HG03196 (cell line): Measurements from ENCODE around the gene SEMA3B.
"Not testable (repeated sequence)": the region's sequence is repeated elsewhere in the genome, so short reads cannot be mapped to it uniquely, and the experiment has no call there.

ENCODE experiments used
- ATAC-seq: cut with Tn5 transposase; IDR thresholded peaks from one replicate; pipeline ENCODE4 v1.9.1; 2021; ENCODE audit not compliant: unreplicated experiment

SEMA3B gene

DNA sequence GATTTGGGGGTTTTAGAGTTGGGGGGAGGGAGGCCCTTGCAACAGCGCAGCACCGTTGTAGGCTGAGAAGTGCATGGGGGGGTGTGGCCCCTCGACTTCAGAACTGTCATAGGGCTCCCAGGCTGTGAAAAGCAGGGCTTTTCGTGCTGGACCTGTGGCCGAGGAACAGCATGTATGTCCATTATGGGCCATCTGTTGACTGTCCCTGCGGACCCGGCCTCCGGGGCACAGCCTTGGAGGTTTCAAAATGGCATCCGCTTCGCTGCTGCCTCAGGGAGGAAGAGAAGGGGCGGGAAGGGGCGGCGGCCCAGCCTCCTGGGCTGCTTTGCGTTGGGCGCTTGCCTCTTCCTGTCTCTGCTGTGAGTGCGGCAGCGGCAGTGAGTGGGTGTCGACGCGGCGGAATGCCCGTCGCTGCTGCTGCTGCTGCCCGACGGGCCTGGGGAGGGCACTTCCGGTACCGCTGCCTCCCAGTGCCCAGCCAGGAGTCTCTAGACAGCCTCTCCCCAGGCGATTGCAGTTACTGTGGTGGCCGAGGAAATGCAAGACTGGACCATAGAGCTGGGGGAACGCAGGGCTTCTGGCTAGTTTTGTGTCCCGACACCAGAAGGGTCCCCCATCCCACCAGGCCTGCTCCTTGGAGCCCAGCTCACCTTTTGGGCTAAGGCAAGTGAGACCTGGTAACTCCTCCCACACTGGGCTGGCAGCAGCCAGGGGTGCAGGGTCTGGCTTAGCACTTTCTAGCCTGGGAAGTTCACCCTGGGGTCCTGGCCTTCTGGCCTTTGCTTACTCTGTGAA, 31.0 kb upstream of the SEMA3B start:
- ATAC-seq = peak; percentile 32

- no peak for ATAC-seq
Measured at GRCh38 chr3:50238549-50239026, 30.4 kb upstream of the SEMA3B start.

DNA sequence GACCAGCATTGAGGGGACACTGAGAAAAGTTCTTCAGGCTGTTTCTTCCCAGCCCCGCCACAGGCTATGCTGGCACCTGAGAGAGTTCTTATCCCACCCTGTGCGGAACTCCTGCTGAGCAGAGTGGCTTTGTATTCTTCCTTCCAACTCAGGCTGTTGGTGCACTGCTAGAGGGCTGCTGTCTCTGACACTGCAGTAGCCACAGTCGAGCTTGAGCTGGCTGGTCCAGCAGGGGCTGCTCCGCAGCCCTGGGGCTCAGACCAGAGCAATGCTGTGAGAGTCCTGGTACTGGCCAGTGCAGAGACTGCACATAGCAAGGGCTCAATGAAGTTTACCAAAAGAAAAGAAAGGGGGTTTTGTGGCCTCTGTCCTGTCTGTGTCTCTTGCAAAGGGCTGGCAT, 29.3 kb upstream of the SEMA3B start:
- no peak for ATAC-seq

DNA sequence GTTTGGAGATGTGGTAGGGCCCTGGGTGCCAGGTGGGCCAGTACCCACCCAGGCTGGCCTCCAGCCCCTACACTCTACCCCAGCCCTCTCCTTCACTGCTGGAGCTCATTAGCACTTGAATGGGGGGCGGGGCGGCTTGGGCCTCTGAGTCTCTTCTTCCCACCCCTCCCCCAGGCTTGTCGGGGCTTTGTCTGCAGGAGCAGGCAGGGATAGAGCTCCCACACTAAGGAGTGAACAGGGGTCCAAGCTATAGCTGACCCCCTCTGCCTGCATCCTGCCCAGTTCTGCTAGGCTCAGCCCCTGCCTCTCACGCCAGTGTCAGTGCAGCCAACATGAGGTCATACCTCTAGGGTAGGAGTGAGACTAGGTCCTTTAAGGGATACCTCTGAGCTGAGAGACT, 27.8 kb upstream of the SEMA3B start:
- ATAC-seq = no peak

DNA sequence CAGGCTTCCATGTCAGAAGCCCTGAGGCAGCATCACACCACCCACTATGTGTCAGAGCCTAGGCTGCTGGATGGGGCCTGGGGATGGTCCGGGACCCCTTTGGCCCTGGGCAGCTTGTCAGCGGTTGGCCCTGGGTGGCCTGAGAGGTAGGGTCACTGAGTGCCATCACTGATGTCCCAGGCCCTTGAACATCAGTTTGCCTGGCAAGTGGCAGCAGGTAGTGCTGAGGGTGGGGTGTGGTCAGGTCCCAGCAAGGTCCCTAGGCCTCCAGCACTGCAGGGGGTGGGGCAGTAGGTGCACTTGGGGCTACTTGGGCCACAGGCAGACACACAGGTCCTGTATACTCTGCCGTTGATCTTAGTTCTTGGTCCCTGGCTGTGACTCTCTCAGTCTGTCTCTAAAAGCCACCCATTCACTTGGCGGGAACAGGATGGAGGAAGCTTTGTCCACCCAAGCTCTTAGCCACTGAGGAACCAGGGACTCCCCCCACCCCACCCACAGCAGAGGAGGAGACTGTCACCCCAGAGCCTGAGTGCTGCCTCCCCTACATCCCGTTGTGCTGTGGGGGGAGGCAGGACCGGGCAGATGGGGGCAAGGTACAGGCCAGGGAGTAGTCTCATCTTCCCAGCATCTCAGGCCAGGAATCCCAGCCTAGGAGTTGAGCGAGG, 27.1 kb upstream of the SEMA3B start:
- no peak for ATAC-seq

DNA sequence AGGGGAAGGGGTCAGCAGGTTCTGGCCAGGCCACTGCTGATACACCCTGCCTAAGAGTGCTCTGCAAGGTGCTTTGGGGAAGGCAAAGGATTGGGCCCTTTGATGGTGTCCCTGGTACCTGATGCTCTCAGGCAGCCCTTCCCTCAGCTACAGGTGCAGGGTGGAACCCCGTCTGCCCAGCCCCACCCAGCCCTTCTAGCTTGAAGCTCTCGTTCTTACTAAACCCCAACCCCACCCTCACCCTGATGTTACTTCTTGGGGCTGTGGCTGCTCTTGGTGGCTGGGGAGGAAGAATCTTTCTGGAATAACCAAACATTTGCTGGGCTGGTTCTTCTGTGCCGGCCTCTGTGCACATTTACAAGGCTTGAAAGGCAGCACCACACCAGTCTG, 26.6 kb upstream of the SEMA3B start:
- ATAC-seq = no peak

DNA sequence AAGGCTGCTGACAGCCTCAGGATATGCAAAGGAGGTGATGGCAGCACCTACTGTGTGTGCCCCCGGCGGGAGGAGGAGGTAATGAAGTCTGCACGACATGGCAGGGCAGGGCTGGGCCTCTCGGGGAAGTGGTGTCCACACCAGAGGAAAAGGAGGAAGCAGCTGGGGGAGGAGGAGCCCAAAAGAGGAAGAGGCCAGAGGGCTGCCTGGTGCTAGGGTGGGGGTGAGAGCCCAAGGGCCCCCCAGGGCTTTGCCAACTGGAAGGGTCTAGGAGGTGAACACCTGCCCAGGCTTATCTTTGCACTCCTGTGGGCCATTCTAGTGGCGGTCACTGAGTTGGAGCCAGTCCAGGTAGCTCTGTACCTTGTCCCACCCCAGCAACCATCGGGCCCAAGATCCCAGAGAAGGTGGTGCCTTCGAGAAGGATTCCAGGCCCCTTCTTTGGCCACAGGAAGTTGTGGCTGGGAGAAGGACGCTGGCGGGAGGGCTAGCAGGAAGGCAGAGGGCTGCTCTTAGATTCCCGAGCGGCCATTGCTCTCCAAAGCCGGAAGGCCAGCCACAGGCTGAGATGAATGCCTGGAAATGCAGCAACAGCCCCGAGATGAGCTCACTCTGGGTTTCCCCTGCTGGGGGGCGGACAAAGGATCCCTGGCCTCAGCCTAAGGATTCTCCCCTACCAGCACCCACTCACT, 25.9 kb upstream of the SEMA3B start:
- ATAC-seq = no peak

- ATAC-seq = no peak
Measured at GRCh38 chr3:50243543-50243895, 25.4 kb upstream of the SEMA3B start.

GRCh38 chr3:50244813-50245212, 24.1 kb upstream of the SEMA3B start:
- ATAC-seq = not testable (repeated sequence)

DNA sequence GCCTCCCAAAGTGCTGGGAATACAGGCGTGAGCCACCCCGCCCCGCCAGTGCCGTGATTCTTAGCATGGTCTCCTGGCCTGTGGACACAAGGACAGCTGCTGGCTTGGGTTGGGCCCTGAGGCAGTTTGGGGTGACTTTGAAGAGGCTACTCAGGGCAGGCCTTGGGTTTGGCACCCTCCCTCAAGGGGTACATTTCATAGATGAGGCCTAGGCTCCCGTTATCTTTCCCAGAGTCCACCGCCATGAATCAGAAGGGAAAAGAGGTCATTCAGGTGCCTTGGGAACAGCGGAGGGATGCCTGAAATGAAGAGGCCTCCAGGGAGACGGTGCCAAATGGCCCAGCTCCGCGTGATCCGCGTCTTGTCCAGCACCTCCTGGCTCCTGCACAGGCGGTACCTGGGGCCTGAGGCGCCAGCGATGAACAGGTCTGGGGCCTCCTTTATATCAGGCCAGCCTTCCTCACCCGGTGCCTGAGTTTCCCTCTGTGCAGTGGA, 23.6 kb upstream of the SEMA3B start:
- ATAC-seq = no peak

DNA sequence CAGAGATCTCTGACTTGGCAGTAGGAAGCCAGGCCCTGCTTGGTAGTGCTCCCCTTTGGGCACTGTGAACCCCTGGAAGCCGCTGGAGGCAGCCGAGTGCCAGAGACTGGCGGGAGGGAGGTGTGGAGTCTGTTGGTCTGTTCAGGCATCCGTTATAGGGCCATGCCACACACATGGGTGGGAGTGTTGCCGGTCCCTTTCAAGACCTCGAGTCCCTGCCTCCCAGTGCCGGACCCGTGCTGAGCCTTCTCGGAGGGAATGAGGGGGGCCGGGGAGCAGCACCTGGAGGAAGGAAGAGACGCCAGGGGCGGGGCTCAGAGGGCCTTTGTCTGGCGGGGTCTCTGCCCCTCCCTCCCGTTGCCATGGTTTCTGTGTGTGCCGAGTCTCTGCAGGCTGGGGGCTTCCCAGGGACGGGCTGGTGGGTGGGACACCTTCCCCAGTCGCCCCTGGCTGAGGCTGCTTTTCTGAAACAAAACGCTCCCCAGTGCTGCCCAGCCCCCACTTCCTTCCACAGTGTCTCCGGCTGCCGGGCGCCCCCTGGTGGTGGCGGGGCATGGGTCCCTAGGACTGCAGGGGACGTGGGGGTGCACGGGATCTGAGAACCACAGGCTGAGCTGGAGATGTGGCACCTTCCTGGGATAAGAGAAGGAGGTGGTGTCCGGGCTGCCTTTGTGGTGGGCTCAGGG, 23.0 kb upstream of the SEMA3B start:
- ATAC-seq = peak; percentile 52

GRCh38 chr3:50246517-50246954, 22.4 kb upstream of the SEMA3B start:
- peak; percentile 22 for ATAC-seq

- ATAC-seq = no peak
Measured at GRCh38 chr3:50248387-50248786, 20.6 kb upstream of the SEMA3B start.

GRCh38 chr3:50249457-50249856, 19.5 kb upstream of the SEMA3B start:
- no peak for ATAC-seq

- ATAC-seq = no peak
Measured at GRCh38 chr3:50250514-50250913, 18.4 kb upstream of the SEMA3B start.

- ATAC-seq = no peak
Measured at GRCh38 chr3:50251220-50251619, 17.7 kb upstream of the SEMA3B start.

DNA sequence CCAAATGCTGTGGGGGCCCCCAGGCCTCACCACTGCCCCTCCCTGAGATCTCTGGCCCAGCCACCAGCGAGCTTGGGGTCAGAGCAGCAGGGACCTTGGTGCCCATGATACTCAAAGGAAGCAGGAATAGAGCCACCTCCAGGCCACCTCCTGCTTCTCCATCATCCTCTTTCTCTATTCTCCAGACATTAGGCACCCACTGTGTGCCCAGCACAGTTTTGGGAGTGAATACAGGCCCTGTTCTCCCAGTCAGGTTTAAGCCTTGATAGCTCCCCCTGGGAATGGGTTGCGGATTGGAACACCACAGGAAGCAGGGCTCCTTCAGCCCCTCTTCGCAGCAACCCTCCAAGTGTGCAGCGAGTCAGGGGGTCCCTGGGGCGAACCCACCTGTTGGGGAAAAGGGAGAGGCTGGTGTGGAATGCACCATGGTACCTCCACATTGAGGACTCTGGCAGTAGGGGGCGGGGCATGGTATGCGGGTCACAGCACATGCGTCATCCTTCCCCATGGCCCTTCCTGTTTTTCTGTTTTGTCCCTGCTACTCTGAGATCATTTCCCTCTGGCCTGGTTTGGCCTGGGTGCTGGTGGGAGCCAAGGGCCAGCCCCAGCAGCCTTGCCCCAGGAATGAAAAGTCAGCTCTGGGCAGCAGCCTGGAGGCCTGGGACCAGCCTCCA, 14.2 kb upstream of the SEMA3B start:
- ATAC-seq = no peak

DNA sequence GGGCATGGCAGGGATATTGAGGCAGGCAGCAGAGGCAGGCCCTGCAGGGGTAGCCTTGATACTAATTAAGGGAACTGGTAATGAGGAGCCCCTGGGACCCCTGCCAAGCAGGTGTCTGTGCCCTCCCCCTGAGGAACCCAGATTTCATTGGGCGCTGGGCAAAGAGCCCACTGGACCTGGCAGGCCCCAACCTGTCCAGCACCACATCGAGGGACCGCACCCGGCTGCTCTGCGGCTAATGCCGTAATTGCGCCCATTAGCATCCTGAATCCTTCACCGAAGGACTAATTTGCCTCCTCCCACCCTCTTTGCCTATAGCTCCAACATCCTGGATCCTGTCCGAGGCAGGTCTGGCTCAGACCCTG, 13.7 kb upstream of the SEMA3B start:
- ATAC-seq = no peak

DNA sequence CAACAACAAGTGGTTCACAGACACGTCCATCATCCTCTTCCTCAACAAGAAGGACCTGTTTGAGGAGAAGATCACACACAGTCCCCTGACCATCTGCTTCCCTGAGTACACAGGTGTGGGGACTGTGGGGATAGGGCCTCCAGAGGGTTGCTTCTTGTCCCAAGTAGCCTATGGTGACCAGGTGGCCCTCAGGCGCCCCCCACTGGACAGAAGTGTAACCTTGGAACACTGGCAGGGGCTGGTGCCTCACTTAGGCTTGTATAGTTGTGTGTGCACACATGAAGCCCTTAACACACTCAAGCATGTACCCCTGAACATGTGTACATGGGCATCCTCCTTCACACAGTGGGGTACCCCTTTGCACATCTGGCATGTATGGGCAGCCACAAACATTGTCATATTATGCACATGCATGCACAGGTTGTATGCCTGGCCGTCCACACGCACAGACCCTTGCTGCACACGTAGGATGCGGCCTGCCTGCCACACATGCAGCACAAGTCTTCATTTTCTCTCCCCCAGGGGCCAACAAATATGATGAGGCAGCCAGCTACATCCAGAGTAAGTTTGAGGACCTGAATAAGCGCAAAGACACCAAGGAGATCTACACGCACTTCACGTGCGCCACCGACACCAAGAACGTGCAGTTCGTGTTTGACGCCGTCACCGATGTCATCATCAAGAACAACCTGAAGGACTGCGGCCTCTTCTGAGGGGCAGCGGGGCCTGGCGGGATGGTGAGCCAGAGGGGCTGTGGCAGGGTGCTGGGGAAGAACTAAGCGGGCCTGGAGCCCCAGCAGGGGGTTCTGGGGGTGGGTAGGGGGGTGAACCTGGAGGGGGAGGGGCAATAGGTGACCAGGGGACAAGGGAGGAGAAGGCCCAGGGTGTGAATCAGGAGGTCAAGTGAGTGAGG, 11.7 kb upstream of the SEMA3B start:
- ATAC-seq = no peak
